Activated CD4-positive, alpha-beta T cell treated with anti-CD3 and anti-CD28 coated beads, Interleukin-2, amount 50 U/mL, for 24 hours (primary cell): ENCODE results near the gene DNAH5.

Source experiments
- DNase-seq, 2 donors: peaks; one replicate each; pipeline ENCODE4 v3.0.0-alpha.2; 2020; ENCODE audit warnings: low read depth in 1 of 2, low spot score in 1 of 2

DNAH5 gene

DNA sequence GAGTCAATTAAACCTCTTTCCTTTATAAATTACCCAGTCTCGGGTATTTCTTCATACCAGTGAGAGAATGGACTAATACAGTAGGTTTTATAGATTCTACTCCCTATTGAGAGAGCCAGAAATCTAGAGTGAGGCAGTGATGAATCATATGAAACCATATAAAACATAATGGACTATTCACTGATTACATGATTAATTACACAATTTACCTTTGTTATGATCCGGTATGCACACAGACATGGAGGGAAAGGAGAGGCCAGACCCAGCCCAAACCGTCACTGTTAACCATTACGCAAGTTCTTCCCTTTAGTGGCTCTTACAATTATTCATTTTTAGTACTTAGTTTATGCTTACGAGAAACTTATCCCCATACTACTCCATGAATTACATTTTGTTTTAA lies 205.0 kb downstream of the DNAH5 start:
- DNase-seq = no peak

DNA sequence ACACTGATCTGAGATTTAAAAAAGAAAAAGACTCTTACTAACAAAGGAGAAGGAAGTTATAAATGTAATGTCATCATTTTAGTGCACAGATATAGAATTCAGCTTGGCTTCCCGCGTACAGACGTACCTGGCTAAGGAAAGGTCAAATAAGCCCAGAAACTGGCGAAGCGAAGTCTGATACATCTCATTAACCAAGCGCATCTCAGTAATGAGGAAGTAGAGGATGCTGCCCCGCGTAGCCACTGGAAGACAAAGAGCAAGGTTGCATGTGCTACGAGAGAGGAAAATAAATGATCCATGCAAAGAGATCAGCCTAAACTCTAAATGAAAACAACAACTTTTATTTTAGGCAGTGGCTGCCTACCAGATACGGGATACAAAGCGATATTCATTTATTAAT lies 208.8 kb downstream of the DNAH5 start:
- no peak for DNase-seq

DNA sequence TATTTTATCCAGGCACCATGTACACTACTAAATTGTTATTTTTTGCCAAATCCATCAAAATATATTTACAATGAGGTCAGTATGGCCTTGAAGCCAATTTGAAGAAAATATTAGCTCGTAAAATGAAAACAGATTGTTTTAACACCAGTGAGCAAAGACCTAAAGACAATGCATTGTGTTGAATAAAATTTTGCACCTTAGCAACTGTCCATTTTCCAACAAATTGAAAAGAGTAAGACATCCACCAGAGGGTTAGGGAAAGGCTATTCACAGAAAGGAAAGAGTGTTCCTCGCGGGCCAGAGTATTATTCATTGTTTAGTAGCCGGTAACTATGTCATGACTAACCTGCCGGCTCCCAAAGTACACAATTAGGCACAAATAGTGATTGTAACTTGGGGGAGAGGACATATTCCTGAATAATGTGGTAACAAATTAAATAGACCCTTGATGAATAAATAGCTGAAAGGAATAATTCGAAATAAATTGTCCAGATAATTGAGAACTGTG lies 213.3 kb downstream of the DNAH5 start:
- no peak for DNase-seq

DNA sequence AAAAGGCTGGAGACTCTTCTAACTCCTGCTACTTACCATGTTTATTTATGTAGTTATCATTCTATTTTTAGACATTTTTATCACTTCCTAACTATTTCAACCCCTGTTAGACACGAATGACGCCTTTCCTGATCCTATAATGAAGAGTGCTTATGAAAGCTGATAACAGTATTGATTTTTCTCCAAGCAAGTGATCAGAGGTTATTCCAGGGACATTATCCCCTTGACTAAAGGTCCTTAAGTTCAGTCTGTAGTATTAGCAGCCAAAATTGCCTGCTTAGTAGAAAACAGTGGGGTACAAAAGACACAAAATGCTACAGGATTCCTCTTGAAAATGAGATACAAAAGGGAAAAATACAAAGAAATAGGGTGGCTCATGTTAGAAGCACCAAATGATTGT lies 235.6 kb downstream of the DNAH5 start:
- no peak for DNase-seq

DNA sequence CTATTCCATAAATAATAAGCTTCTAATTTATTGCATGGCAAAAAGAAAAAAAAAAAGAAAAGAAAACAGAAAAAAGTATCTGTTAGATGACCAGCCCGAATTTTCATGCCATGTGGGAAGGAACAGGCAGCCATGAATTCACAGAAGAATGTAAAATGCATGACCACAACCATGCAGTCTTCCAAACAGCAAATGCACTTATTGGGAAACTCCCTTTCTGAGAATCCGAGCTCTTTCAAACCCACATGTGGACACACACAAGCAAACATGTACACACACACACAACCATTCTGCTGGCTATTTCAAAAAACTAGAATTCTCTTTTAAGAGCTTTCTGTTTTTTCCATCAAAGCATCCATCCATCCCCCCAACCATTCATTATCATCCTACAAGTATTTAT lies 236.1 kb downstream of the DNAH5 start:
- no peak for DNase-seq

DNA sequence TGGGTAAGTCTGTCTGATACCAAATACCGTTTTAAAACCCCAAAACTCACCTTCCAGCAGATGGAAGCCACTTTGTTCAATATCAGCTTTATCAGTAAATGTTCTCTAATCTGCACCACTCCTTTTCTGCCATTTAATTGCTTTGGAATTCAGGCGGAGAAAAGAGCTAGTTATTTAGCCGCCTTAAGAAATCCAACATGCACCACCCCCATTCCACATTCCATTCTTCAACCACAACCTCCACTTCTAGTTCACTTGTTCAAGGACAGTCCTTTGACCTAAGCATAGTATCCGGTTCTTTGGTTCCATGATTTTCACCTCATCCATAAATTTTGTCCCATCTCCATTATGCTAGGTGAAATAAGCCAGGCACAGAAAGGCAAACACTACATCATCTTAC lies 240.1 kb downstream of the DNAH5 start:
- DNase-seq = no peak

DNA sequence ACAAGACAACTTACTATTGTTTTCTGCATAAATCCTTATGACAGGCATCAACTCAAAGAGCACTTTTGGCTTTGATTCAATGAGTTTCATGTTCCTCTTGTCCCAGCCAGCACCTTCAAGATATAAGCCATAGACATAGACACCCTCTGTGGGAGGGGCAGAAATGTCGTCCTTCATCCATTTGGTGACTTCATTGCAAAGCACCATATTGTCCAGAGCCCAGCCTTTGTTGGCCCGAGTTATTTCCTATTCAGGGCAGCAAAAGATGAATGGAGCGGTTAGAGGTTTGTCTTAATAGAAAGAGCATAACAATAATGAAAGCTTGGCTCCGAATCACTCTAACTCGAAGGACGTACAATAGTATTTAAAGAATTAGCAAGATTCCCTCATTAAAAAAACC lies 243.9 kb downstream of the DNAH5 start:
- DNase-seq = no peak

DNA sequence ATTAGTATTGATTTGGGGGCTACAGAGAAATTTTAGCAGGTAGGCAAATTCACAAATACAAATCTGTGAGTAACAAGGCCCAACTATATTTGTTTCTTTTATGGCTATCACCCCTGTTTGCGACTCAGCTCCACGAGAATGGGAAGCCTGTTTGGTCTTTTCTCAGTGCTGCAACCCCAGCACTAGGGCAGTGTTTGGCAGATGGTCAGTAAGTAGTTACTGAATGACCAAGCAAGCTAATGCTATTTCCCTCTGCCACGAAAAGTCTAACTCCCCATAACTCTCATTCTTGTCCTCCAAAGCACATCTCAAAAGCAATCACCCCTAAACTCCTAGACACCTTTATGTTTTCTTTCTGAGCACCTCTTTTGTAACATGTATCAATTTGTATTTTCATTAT lies 245.6 kb downstream of the DNAH5 start:
- DNase-seq = no peak

DNA sequence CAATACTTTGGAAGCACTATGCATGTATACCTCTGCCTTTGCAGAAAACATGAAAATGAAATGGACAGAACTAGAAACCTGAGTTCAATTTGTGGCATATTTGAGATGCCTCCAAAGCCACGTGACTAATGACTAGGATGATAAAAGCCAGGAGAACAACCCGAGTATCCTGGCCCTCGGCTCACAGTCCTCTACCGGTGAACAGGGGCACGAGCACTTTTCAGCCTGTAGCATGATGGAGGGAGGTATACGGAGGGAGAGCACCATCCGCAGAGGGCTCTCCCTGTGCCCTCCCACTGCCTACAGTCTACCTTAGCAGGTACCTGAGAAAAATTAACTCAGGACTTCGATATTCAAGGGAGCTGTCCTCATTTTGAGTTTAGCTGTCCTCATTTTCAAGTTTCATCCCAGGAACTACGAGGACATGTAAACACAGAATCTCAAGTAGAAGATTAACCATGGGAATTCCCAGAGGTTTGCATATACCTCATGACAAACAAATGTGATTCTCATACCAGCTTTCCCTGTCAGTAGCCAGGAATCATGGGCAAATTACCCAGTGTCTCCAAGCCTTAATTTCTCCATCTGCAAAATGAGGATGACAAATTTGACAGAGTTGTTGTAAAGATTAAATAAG lies 249.3 kb downstream of the DNAH5 start:
- DNase-seq = no peak

DNA sequence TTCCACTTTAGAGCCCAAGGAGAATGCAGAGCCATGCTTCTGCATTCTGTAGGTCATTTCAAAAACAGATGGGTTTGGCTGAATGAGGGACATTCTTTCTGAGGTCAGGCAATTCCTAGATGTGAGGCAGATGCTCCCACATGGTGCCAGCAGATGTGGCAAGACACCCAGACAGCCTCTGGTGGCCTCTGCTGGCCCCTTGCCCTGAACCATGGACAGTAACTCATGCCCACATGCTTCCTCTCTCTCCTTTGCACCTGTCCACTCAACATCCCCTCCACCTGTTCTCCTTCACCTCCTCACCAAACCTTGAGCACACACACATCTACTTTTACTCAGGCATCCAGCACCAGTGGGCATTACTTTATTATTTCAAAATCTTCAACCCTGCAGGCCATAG lies 252.3 kb downstream of the DNAH5 start:
- no peak for DNase-seq

DNA sequence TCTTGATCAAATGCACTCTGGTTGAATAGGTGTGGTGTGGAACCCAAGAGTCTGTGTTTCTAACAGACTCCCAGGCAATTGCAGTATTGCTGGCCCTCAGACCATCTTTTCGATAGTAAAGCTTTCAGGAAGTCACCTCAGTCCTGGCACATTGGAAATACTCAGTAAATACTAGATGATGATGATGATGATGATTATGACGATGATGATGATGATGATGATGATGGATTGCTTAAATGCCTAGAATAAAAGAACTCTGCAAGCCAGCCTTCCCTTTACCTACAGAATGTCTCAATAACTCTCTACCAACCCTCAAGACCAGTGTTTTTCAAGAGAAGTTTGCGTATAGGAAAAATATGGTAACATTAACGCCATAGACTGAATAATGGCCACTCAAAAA lies 268.0 kb downstream of the DNAH5 start:
- no peak for DNase-seq

DNA sequence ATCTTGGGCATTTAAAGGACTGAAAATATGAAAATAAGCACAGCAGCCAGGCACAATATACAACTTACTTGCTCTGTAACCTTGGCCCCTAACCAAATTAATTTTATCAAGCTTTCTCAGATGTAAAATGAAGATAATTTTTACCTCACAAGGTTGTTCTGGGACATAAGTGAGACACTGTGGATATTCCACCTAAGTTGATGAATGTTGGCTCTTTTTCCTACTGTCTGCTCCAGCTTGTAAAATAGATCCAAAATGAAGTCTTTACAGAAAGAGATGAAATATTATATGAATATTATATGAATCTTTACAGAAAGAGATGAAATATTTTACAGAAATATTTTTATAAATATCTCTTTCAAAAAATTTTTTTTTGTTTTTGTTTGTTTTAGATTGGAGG lies 270.1 kb downstream of the DNAH5 start:
- DNase-seq = no peak

DNA sequence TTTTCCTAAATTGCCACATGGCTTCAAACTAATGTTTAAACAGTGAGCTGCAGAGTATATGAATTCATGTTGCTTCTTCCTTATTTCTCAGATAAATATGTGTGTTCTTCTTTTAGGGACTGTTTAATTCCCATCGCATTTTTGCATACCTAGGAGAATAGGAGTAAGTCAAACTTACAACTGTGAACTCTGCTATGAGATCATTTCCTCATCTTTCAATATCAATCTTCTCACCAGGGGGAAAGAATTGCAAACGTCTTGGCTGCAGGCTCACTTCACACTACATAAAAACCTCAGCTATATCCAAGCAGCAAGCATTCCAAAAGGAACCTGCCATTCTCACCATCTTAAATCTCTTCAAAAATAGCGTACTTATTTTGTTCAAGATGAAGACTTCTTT lies 271.0 kb downstream of the DNAH5 start:
- no peak for DNase-seq

DNA sequence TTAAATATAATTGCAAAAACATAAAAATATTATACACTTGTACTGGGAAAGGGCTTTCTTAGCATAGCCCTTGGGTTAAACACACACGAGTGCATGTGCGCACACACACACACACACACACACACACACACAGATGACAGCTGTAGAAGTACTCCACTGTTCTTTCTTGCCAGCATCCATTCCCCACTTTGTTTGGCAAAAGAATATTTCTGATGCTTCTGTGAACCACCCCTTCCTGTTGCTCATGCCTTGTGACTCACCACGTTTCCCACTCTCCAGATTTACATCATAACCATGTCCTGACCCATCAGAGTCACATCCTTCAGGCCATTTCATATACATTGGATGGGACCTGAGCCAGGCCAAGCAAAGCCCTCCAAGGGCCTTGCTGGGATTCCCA lies 280.1 kb downstream of the DNAH5 start:
- DNase-seq = no peak

DNA sequence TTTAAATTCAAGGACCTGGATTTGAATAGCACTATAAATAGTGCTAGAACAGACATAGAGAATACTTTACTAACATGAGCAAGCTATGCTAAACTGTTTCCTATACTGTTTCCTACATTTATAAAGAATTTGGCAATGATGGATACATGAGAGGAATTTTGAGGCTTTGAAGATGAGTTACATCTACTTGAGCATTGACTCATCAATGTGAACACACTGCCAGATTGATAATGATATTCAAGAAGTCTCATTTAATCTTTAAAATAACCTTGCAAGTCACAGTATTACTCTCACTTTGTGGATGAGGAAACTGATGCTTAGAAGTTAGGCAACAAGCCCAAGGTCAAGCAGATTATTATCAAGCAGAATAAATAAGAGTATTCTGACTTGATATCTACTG lies 281.9 kb downstream of the DNAH5 start:
- no peak for DNase-seq

DNA sequence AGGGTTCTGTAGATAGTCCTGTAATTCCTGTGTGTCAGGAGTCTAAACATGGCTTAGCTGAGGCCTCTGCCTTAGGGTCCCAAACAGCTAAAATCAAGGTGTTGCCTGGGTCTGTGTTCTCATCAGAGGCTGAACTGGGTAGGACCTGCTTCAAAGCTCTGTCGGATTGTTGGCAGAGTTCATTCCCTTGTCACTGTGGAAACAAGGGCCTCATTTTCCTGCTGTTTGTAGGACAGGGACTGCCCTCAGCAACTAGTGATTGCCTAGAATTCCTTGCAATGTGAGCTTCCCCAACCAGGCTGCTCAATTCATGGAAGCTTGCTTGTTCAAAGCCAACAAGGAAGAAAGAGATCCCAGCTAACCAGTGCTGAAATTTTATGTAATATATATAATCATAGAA lies 283.2 kb downstream of the DNAH5 start:
- DNase-seq = no peak

DNA sequence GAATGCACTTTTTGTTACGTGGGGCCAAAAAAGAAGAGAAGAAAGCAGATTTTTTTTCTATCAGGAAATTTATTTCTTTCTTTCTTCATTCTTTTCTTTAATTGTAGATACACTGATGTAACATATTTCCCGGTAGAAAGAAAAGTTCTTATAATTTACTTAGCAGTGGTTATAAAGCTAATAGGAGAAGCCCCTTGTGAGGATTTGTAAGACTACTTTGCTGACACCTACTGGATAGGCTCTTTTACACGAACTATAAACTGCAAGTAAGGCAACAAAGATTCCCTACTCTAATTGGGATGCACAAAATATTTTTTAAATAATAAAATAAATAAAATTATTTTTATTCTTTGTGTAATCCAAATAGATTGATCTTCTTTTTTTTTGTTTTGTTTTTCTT lies 284.4 kb downstream of the DNAH5 start:
- no peak for DNase-seq

DNA sequence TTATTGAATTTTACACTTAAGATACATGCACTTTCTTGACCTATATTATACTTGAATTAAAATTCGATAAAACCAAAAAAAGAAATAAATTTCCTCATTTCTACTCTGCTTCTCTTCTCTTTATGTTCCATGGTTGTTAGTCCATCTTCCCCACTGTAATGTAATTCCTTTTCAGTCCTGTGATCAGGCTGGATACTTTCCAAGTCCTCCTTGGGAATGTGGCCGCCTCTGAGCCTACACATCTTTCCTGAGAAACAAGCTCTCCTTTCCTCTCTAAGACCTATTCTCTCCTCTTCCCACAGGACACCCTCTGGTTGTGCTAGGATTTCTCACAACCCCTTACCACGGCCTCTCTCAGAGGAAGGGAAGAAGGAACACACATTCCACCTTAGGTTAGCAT lies 285.1 kb downstream of the DNAH5 start:
- DNase-seq = no peak

DNA sequence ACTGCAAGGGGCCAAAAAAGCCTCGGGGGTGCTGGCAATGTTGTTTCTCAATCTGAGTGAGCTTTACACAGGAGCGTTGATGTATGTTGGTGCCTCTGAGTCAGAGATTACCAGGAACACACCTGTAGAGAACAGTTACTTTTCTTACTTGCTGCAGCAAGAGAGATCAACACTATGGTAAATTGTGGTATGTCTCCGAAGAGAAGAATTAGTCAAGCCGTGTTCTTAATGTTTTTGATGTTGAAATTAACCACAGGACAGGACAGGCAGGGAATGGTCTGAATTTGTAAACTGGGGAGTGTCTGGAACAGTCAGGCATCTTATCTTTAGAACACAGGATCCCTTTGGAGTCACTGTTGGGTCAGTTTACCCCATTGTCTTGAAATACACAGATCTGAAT lies 285.7 kb downstream of the DNAH5 start:
- no peak for DNase-seq

DNA sequence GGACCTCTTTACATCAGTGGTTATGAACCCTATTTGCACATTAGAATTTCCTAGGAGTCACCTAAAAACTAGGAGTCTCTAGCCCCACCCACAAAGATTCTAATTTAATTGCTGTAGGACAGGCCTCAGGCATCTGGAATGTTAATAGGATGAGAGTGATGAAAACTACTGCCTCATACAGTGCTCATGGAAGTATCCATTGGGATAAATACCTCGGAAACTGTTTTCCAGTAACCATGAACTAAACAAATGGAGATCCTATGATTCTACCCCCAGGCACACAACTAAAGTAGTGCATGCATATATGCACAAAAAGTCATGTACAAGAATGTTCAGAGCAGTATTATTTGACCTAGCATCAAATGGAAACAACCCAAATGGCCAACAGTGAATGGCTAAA lies 286.3 kb downstream of the DNAH5 start:
- DNase-seq = no peak

DNA sequence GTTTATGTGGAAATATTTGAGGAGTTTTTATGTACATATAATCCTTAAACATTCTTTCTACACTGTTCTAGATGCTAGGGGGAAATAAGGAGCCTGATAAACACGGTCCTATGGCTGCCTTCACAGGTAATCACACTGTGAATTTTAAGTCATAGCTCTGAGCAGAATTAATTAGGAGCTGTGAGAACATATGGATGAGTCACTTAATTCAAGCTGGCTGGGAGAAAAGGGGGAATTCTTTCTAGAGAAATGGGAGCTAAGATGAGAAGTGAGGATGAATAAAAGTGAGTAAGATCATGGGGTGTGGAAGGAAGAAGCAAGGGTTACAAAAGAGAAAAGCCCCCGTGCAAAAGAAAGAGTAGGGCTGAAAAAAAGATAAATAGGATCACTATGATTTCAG lies 290.8 kb downstream of the DNAH5 start:
- DNase-seq = no peak

DNA sequence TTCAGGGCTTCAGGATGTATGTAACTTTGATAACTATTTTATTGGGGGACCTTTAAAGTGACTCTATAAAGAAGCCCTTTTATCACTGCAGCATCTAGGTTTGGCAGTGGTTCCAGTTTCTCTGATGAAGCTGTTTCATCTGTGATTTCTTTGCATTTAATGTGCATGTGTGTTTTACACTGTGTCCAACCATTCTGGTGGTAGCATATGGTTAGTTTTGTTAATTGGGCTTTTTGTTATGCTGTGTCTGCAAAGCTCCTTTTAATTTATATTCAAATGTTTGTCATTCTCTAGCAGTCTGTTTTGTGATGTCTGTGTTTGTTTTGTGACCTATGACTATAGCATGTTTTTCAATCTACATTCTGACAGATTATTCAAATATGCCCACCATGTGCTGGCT lies 294.8 kb downstream of the DNAH5 start:
- no peak for DNase-seq

DNA sequence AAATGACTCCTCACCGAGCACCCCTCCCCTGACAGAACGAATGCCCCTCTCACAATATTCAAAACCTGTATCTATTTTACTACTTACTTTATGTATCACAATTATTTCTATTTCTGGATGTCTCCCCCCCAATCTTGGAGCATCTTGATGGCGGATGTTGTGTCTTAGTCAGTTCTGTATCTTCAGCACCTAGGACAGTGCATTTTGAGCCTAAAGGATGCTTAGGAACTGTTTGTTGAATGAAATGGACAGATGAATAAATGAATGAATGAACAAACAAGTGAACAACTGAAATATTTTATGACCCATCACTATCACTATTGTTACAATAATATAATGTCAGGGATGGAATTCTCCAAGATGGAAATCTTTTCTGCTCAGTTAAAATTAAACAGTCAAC lies 295.7 kb downstream of the DNAH5 start:
- no peak for DNase-seq

DNA sequence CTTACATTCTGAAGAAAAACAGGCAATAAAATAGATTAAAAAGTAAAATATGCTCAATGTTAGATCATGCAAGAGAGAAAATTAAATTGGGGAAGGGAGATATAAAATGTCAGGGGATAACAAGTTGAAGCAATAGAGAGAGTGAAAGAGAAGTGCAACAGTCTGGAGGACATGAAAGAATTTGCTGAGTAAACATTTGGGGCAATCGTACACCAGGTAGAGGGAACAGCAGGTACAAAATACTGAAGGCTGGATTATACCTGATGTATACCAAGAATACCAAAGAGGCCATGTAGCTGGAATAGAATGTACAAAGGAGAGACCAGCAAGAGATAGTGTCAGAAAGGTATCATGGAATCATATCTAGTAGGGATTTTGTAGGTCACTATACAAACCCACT lies 300.8 kb downstream of the DNAH5 start:
- DNase-seq = no peak
